ENCODE results near the gene GNG4. TPM values are rescaled to one million over a fixed set of nuclear protein-coding genes. Genes with fewer than 3 reads are reported as not detected.

The GNG4 gene
- total RNA-seq, 1 donor from 2014 or later: 3.8 TPM

DNA sequence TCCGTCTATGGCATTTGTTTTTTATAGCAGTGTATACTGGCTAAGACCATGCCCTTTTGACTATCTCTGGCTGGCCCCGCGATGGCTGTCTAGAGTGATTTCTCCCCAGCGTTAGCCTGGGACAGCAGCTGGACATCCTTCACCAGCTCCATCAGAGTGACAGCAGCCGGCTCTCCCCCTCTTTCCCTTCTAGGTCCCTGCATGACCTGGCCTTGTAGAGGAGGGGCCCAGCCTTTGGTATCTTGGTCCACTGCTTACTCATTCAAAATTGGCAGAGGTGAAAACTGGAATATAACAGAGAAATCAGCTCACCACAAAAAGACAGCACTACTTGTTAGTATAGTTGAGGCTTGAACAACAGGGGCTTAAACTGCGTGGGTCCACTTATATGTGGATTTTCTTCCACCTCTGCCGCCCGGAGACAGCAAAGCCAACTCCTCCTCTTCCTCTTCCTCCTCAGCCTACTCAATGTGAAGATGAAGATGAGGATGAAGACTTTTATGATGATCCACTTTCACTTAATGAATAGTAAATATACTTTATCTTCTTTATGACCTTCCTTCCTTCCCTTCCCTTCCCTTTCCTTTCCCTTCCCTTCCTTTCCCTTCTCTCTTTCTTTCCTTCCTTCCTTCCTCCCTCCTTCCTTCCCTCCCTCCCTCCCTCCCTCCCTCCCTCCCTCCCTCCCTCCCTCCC, 116.0 kb downstream of the GNG4 start:
- H3K9ac ChIP-seq (ENCODE audit: low read length): no peak overlapping the region
- no peaks in the 10 kb centered on the region for H3K36me3 ChIP-seq (ENCODE audit: insufficient read depth, low read length)
- no peaks in the 10 kb centered on the region for H3K27me3 ChIP-seq (ENCODE audit: insufficient read depth, low read length)
- H3K79me2 ChIP-seq (ENCODE audit: insufficient read depth, low read length): no peaks in the 10 kb centered on the region
- no peaks in the 10 kb centered on the region for H4K20me1 ChIP-seq (ENCODE audit: insufficient read depth, low read length)
- DNase-seq (ENCODE audit: low read depth): peak; percentile 17
- no peaks in the 10 kb centered on the region for H3K27me3 Mint-ChIP-seq (ENCODE audit: low read depth, unreplicated experiment)
- peaks cover 2% of the 10 kb centered on the region for H3K9me3 Mint-ChIP-seq (ENCODE audit: unreplicated experiment)
- peaks cover 8% of the 10 kb centered on the region for H3K4me1 ChIP-seq (ENCODE audit: insufficient read depth, low read length)
- H3K4me1 Mint-ChIP-seq (ENCODE audit: low read depth, unreplicated experiment): peaks cover 3% of the 10 kb centered on the region
- H3K27ac Mint-ChIP-seq (ENCODE audit: unreplicated experiment): no peak overlapping the region
- no peaks in the 10 kb centered on the region for H3K9me3 ChIP-seq (ENCODE audit: insufficient read depth, low read depth, low read length)
- peaks cover 2% of the 10 kb centered on the region for H3K36me3 Mint-ChIP-seq (ENCODE audit: low read depth, unreplicated experiment)
- no peak overlapping the region for H3K4me2 ChIP-seq (ENCODE audit: low read length)
- no peak for FAIRE-seq
- no peak overlapping the region for H3K4me3 Mint-ChIP-seq (ENCODE audit: unreplicated experiment)
- no peak for TF ChIP-seq CTCF (IDR thresholded peaks at IDR 0.05; ENCODE audit: insufficient read depth, low read depth, low read length)
- no peak for TF ChIP-seq EZH2 (IDR thresholded peaks at IDR 0.05; ENCODE audit: insufficient read depth, low read length)
- no peak overlapping the region for H2AFZ ChIP-seq (ENCODE audit: low read depth, low read length)
- no peak overlapping the region for H3K27ac ChIP-seq (ENCODE audit: low read depth, low read length)
- no peak overlapping the region for H3K4me3 ChIP-seq (ENCODE audit: insufficient read depth, low read depth, low read length)

DNA sequence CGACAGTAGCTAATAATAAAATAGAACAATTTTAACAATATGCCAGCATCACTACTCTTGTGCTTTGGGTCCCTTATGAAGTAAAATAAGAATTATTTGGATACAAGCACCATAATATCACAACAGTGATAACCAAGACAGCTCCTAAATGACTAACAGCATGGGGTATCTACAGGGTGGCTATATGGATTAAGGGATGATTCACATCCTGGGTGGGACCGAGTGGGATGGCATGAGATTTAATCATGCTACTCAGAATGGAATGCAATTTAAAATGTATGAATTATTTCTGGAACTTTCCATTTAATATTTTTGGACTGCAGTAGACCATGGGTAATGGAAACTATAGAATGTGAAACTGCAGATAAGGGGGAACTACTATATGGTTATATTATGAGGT, 117.2 kb downstream of the GNG4 start:
- Histone ChIP-seq H3K36me3 (ENCODE audit: insufficient read depth, low read length) (no peaks in the 10 kb centered on the region), H3K9ac (ENCODE audit: low read length) (no peak overlapping the region), H3K4me1 (ENCODE audit: insufficient read depth, low read length) (peaks cover 8% of the 10 kb centered on the region), H3K27ac (ENCODE audit: low read depth, low read length) (no peak overlapping the region), H3K4me2 (ENCODE audit: low read length) (peak overlapping the region; percentile 17), H3K9me3 (ENCODE audit: insufficient read depth, low read depth, low read length) (no peaks in the 10 kb centered on the region), H3K79me2 (ENCODE audit: insufficient read depth, low read length) (no peaks in the 10 kb centered on the region), H4K20me1 (ENCODE audit: insufficient read depth, low read length) (no peaks in the 10 kb centered on the region), H3K4me3 (ENCODE audit: insufficient read depth, low read depth, low read length) (no peak overlapping the region), H3K27me3 (ENCODE audit: insufficient read depth, low read length) (no peaks in the 10 kb centered on the region), H2AFZ (ENCODE audit: low read depth, low read length) (no peak overlapping the region)
- Mint-ChIP-seq H3K4me3 (ENCODE audit: unreplicated experiment) (no peak overlapping the region), H3K36me3 (ENCODE audit: low read depth, unreplicated experiment) (peaks cover 2% of the 10 kb centered on the region), H3K4me1 (ENCODE audit: low read depth, unreplicated experiment) (peaks cover 3% of the 10 kb centered on the region), H3K27me3 (ENCODE audit: low read depth, unreplicated experiment) (no peaks in the 10 kb centered on the region), H3K27ac (ENCODE audit: unreplicated experiment) (no peak overlapping the region), H3K9me3 (ENCODE audit: unreplicated experiment) (peaks cover 2% of the 10 kb centered on the region)
- peak; percentile 38 for DNase-seq (ENCODE audit: low read depth)
- TF ChIP-seq EZH2 (IDR thresholded peaks at IDR 0.05; ENCODE audit: insufficient read depth, low read length): no peak
- no peak for TF ChIP-seq CTCF (IDR thresholded peaks at IDR 0.05; ENCODE audit: insufficient read depth, low read depth, low read length)
- peak; percentile 39 for FAIRE-seq

- Mint-ChIP-seq H3K27ac (ENCODE audit: unreplicated experiment) (no peak overlapping the region), H3K4me3 (ENCODE audit: unreplicated experiment) (no peak overlapping the region), H3K9me3 (ENCODE audit: unreplicated experiment) (peaks cover 2% of the 10 kb centered on the region), H3K4me1 (ENCODE audit: low read depth, unreplicated experiment) (peaks cover under 1% of the 10 kb centered on the region), H3K36me3 (ENCODE audit: low read depth, unreplicated experiment) (peaks cover 2% of the 10 kb centered on the region), H3K27me3 (ENCODE audit: low read depth, unreplicated experiment) (no peaks in the 10 kb centered on the region)
- no peak overlapping the region for H3K27ac ChIP-seq (ENCODE audit: low read depth, low read length)
- H3K9me3 ChIP-seq (ENCODE audit: insufficient read depth, low read depth, low read length): no peaks in the 10 kb centered on the region
- FAIRE-seq (no peak), DNase-seq (ENCODE audit: low read depth) (no peak)
- no peaks in the 10 kb centered on the region for H3K27me3 ChIP-seq (ENCODE audit: insufficient read depth, low read length)
- TF ChIP-seq EZH2 (IDR thresholded peaks at IDR 0.05; ENCODE audit: insufficient read depth, low read length) (no peak), CTCF (IDR thresholded peaks at IDR 0.05; ENCODE audit: insufficient read depth, low read depth, low read length) (no peak)
- H2AFZ ChIP-seq (ENCODE audit: low read depth, low read length): peak overlapping the region; percentile 17
- H3K9ac ChIP-seq (ENCODE audit: low read length): no peak overlapping the region
- no peaks in the 10 kb centered on the region for H4K20me1 ChIP-seq (ENCODE audit: insufficient read depth, low read length)
- no peak overlapping the region for H3K4me2 ChIP-seq (ENCODE audit: low read length)
- no peaks in the 10 kb centered on the region for H3K36me3 ChIP-seq (ENCODE audit: insufficient read depth, low read length)
- no peak overlapping the region for H3K4me3 ChIP-seq (ENCODE audit: insufficient read depth, low read depth, low read length)
- peaks cover under 1% of the 10 kb centered on the region for H3K4me1 ChIP-seq (ENCODE audit: insufficient read depth, low read length)
- no peaks in the 10 kb centered on the region for H3K79me2 ChIP-seq (ENCODE audit: insufficient read depth, low read length)
These were observed 122.3 kb downstream of the GNG4 start for GRCh38 chr1:235527196-235527814.

Measured in astrocyte (in vitro differentiated cells and primary cell).